HCT116 (cell line): Measurements from ENCODE around the gene TMTC4. TPM values are rescaled to one million over a fixed set of nuclear protein-coding genes. Genes with fewer than 3 reads are reported as not detected.
"Not testable (repeated sequence)": the region's sequence is repeated elsewhere in the genome, so short reads cannot be mapped to it uniquely, and the experiment has no call there.

Source experiments
- ATAC-seq: fragments of 200-7000 bp; cut with Tn5 transposase; 2 replicates; pipeline ENCODE4 v1.9.1; 2020; ENCODE audit warnings: mild to moderate bottlenecking, moderate library complexity
- BruUV-seq: library from RNA; stranded (reverse); fragments of 400-500 nt; replicated peaks from 2 replicates; lab custom pipeline; 2021; lab: Mats Ljungman, UMichigan
- CTCF ChIA-PET: fragments of 300-600 bp; sonication (Branson Sonifier 250); formaldehyde crosslinking; loops from one replicate; lab custom pipeline; 2021; ENCODE audit warnings: antibody characterized with exemption; lab: Charles Lee
- POLR2A ChIA-PET: fragments of 300-600, 350-600 bp; sonication (Branson Sonifier 250); formaldehyde crosslinking; loops from one replicate; lab custom pipeline; 2021; ENCODE audit warnings: antibody characterized with exemption; lab: Charles Lee
- RAD21 ChIA-PET, 2 experiments: fragments of 300-600 bp; sonication (Branson Sonifier 250); formaldehyde crosslinking; loops; one replicate each; lab custom pipeline; 2023; ENCODE audit warnings: low total read pairs in 2 of 2; ENCODE audit not compliant: uncharacterized antibody in 2 of 2, unreplicated experiment in 2 of 2, low non-redundant PET in 1 of 2; lab: Charles Lee
- DNase-seq: peaks from one replicate; pipeline ENCODE4 v3.0.0-alpha.2; 2010; ENCODE audit warnings: low read depth, low spot score
- H2AFZ ChIP-seq: fragments of 200-600 bp; shearing (Covaris generic), sonication (generic); 2 replicates; pipeline ENCODE4 v1.6.1; 2017; ENCODE audit warnings: low read depth, mixed run types, mixed read lengths, antibody characterized with exemption, low read length; ENCODE audit not compliant: poor library complexity, severe bottlenecking
- H3K27ac ChIP-seq: 2 replicates; pipeline ENCODE4 v1.5.1; 2012; ENCODE audit warnings: low read depth, low read length
- H3K27me3 ChIP-seq: fragments of 200-600 bp; sonication (generic); 2 replicates; pipeline ENCODE4 v1.6.1; 2016; ENCODE audit warnings: mixed run types, low read length, mixed read lengths; ENCODE audit not compliant: insufficient read depth
- H3K36me3 ChIP-seq, 2 experiments: fragments of 200-500 bp in 1 of 2; fragments of 200-600 bp in 1 of 2; sonication (Bioruptor generic) in 1 of 2; sonication (generic) in 1 of 2; 2 replicates each; pipeline versions ENCODE4 v1.5.1 to v1.6.1; 2014 to 2016; ENCODE audit warnings: low read length in 2 of 2, inconsistent platforms in 1 of 2, mixed read lengths in 1 of 2, mixed run types in 1 of 2; ENCODE audit not compliant: insufficient read depth in 2 of 2, control insufficient read depth in 1 of 2
- H3K4me1 ChIP-seq, 2 experiments: fragments of 200-600 bp in 1 of 2; sonication (generic) in 1 of 2; 2 replicates each; pipeline versions ENCODE4 v1.5.1 to v1.6.1; 2012 to 2017; ENCODE audit warnings: low read length in 2 of 2, inconsistent platforms in 1 of 2, mild to moderate bottlenecking in 1 of 2, mixed read lengths in 1 of 2, mixed run types in 1 of 2, moderate library complexity in 1 of 2; ENCODE audit not compliant: insufficient read depth in 2 of 2, control insufficient read depth in 1 of 2
- H3K4me2 ChIP-seq: fragments of 200-600 bp; sonication (generic); 2 replicates; pipeline ENCODE4 v1.6.1; 2017; ENCODE audit warnings: mixed run types, low read length, mixed read lengths
- H3K4me3 ChIP-seq, 2 experiments: fragments of 200-600 bp in 1 of 2; sonication (generic) in 1 of 2; replicated peaks in 1 of 2; 2 replicates each; pipeline ENCODE4 v1.5.1; 2011 to 2016; ENCODE audit warnings: low read length in 2 of 2, control low read depth in 1 of 2, low read depth in 1 of 2, mild to moderate bottlenecking in 1 of 2, mixed read lengths in 1 of 2, mixed run types in 1 of 2
- H3K79me2 ChIP-seq: fragments of 200-600 bp; sonication (generic); 2 replicates; pipeline ENCODE4 v1.6.1; 2017; ENCODE audit warnings: mild to moderate bottlenecking, mixed run types, low read length, moderate library complexity, mixed read lengths; ENCODE audit not compliant: insufficient read depth
- H3K9ac ChIP-seq: fragments of 200-600 bp; sonication (generic); 2 replicates; pipeline ENCODE4 v1.6.1; 2016; ENCODE audit warnings: low read length, mixed read lengths
- H3K9me2 ChIP-seq: fragments of 200-600 bp; sonication (generic), shearing (Covaris generic); 2 replicates; pipeline ENCODE4 v1.6.1; 2017; ENCODE audit warnings: mixed run types, mild to moderate bottlenecking, moderate library complexity; ENCODE audit not compliant: insufficient read depth
- H3K9me3 ChIP-seq, 2 experiments: fragments of 200-500 bp in 1 of 2; fragments of 200-600 bp in 1 of 2; sonication (Bioruptor generic) in 1 of 2; sonication (generic) in 1 of 2; 2 replicates each; pipeline ENCODE4 v1.6.1; 2014 to 2017; ENCODE audit warnings: low read length in 2 of 2, mixed read lengths in 2 of 2, inconsistent platforms in 1 of 2, low read depth in 1 of 2, mild to moderate bottlenecking in 1 of 2, mixed run types in 1 of 2, moderate library complexity in 1 of 2; ENCODE audit not compliant: control insufficient read depth in 1 of 2, insufficient read depth in 1 of 2
- H4K20me1 ChIP-seq: fragments of 200-600 bp; sonication (generic), shearing (Covaris generic); 2 replicates; pipeline ENCODE4 v1.6.1; 2017; ENCODE audit warnings: mixed run types, mild to moderate bottlenecking, moderate library complexity; ENCODE audit not compliant: insufficient read depth
- CEBPB ChIP-seq: IDR thresholded peaks from 2 replicates; pipeline ENCODE4 v1.6.1; 2012; ENCODE audit warnings: low read depth
- EZH2phosphoT487 ChIP-seq: fragments of 200-600 bp; IDR thresholded peaks from 2 replicates; pipeline ENCODE4 v1.6.1; 2018; ENCODE audit warnings: antibody characterized with exemption, borderline replicate concordance
- FOSL1 ChIP-seq: IDR thresholded peaks from 2 replicates; pipeline ENCODE4 v1.6.1; 2012; ENCODE audit warnings: low read depth
- JUND ChIP-seq: IDR thresholded peaks from 2 replicates; pipeline ENCODE4 v1.6.1; 2012
- POLR2A ChIP-seq: IDR thresholded peaks from 2 replicates; pipeline ENCODE4 v1.7.0; 2011; ENCODE audit warnings: borderline replicate concordance; ENCODE audit not compliant: insufficient read depth, insufficient read length; ENCODE audit errors: extremely low read depth
- SRF ChIP-seq: IDR thresholded peaks from 2 replicates; pipeline ENCODE4 v1.6.1; 2012; ENCODE audit warnings: low read depth
- YY1 ChIP-seq: IDR thresholded peaks from 2 replicates; pipeline ENCODE4 v1.6.1; 2011; ENCODE audit warnings: low read length, low read depth, moderate library complexity, mild to moderate bottlenecking; ENCODE audit not compliant: insufficient replicate concordance; ENCODE audit errors: extremely low read depth
- intact Hi-C: fragments of 100-400 bp; cut with micrococcal nuclease; formaldehyde crosslinking; loops from 2 replicates; pipeline ENCODE4 v1.10.0; 2022
- total RNA-seq: library from RNA; stranded (reverse); gene quantifications from one replicate; pipeline ENCODE4 v1.2.1, GENCODE V29; 2021; ENCODE audit not compliant: unreplicated experiment

Gene TMTC4
- total RNA-seq, 1 experiment from 2014 or later: 23.6 TPM

- H3K27ac ChIP-seq: no peak overlapping the region
- BruUV-seq: no TSS peak
- H3K4me2 ChIP-seq: no peak overlapping the region
- H3K9me3 ChIP-seq: no peaks in the 10 kb centered on the region
- TF ChIP-seq JUND (no peak), POLR2A (no peak), EZH2phosphoT487 (no peak), SRF (no peak)
- H3K9me2 ChIP-seq: no peaks in the 10 kb centered on the region
- DNase-seq (no peak), ATAC-seq (no peak)
- CTCF ChIA-PET: no interaction called here
- no peaks in the 10 kb centered on the region for H3K27me3 ChIP-seq
- no peaks in the 10 kb centered on the region for H3K4me1 ChIP-seq
- intact Hi-C loops: no loop called here
- no peaks in the 10 kb centered on the region for H3K36me3 ChIP-seq
- H2AFZ ChIP-seq: no peak overlapping the region
- no peak overlapping the region for H3K4me3 ChIP-seq
- no peak overlapping the region for H3K9ac ChIP-seq
- no peaks in the 10 kb centered on the region for H3K79me2 ChIP-seq
- no peaks in the 10 kb centered on the region for H4K20me1 ChIP-seq
- RAD21 ChIA-PET: no interaction called here
- POLR2A ChIA-PET: no interaction called here
These were observed 93.6 kb downstream of the TMTC4 start for GRCh38 chr13:100581030-100581429.

DNA sequence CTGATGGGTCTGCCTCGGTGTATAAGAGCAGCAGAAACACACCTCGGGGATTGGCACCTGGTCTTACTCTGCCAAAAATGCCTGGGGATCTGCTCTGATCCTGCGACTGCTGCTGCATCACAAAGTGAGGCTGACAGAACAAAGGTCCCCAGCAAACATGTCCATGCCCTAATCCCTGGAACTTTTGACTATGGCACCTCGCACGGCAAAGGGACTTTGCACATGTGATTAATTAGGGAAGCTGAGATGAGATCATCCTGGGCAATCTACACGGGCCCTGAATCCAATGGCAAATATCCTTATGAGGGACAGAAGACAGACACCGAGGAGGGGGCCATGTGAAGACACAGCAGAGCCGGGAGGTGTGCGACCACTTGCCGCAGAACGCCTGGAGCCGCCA lies 94.5 kb downstream of the TMTC4 start:
- no peaks in the 10 kb centered on the region for H3K27me3 ChIP-seq
- H3K9ac ChIP-seq: no peak overlapping the region
- H4K20me1 ChIP-seq: no peaks in the 10 kb centered on the region
- H3K4me2 ChIP-seq: no peak overlapping the region
- H3K36me3 ChIP-seq: no peaks in the 10 kb centered on the region
- ChIA-PET RAD21 (no interaction called here), CTCF (no interaction called here), POLR2A (no interaction called here)
- TF ChIP-seq FOSL1 (no peak), YY1 (no peak), SRF (no peak), CEBPB (no peak)
- H3K4me3 ChIP-seq: no peak overlapping the region
- H3K79me2 ChIP-seq: no peaks in the 10 kb centered on the region
- ATAC-seq (no peak), DNase-seq (no peak)
- no peaks in the 10 kb centered on the region for H3K9me3 ChIP-seq
- no peak overlapping the region for H2AFZ ChIP-seq
- H3K27ac ChIP-seq: no peak overlapping the region
- intact Hi-C loops: no loop called here
- H3K4me1 ChIP-seq: no peaks in the 10 kb centered on the region
- H3K9me2 ChIP-seq: no peaks in the 10 kb centered on the region
- BruUV-seq: no TSS peak

- H3K27me3 ChIP-seq, H3K4me3 ChIP-seq, POLR2A ChIA-PET, H4K20me1 ChIP-seq, H3K9me2 ChIP-seq, H3K4me1 ChIP-seq, CTCF ChIA-PET, intact Hi-C loops, H3K36me3 ChIP-seq, H3K9ac ChIP-seq, H3K79me2 ChIP-seq, H2AFZ ChIP-seq, H3K9me3 ChIP-seq, RAD21 ChIA-PET, BruUV-seq, H3K27ac ChIP-seq, H3K4me2 ChIP-seq, ATAC-seq, DNase-seq: not testable (repeated sequence)
These were observed 97.4 kb downstream of the TMTC4 start for GRCh38 chr13:100577239-100577638.
